Chondrocyte (in vitro differentiated cells): ENCODE results near the gene NOCT. TPM values are rescaled to one million over a fixed set of nuclear protein-coding genes. Genes with fewer than 3 reads are reported as not detected.

Experiments
- DNase-seq: peaks from one replicate; pipeline ENCODE4 v3.0.0; 2021; ENCODE audit warnings: mixed read lengths, low spot score
- H3K27ac Mint-ChIP-seq: one replicate; pipeline ENCODE4 v1.8.0; 2021; ENCODE audit warnings: mild to moderate bottlenecking, moderate library complexity, mixed read lengths; ENCODE audit not compliant: unreplicated experiment
- H3K27me3 Mint-ChIP-seq: 2 replicates; pipeline ENCODE4 v1.8.0; 2021; ENCODE audit warnings: low read depth, mixed read lengths
- H3K36me3 Mint-ChIP-seq: 2 replicates; pipeline ENCODE4 v1.8.0; 2021; ENCODE audit warnings: low read depth, mixed read lengths
- H3K4me1 Mint-ChIP-seq: 2 replicates; pipeline ENCODE4 v1.8.0; 2021; ENCODE audit warnings: low read depth, mild to moderate bottlenecking, mixed read lengths
- H3K4me3 Mint-ChIP-seq: one replicate; pipeline ENCODE4 v1.8.0; 2021; ENCODE audit warnings: mild to moderate bottlenecking, moderate library complexity, mixed read lengths; ENCODE audit not compliant: unreplicated experiment
- H3K9me3 Mint-ChIP-seq: 2 replicates; pipeline ENCODE4 v1.8.0; 2021; ENCODE audit warnings: low read depth, mixed read lengths
- CTCF ChIP-seq: fragments of 200-600 bp; sonication (generic); IDR thresholded peaks from 2 replicates; pipeline ENCODE4 v1.5.0; 2021; ENCODE audit warnings: antibody characterized with exemption, mild to moderate bottlenecking, moderate library complexity
- total RNA-seq: library from RNA; stranded (reverse); gene quantifications from 3 replicates; pipeline ENCODE4 v1.2.1, GENCODE V29; 2021

NOCT gene
- total RNA-seq, 1 donor from 2014 or later: 31.6 TPM

- H3K4me1 Mint-ChIP-seq: peaks cover 11% of the 10 kb centered on the region
- H3K9me3 Mint-ChIP-seq: no peaks in the 10 kb centered on the region
- no peak for TF ChIP-seq CTCF
- no peak overlapping the region for H3K4me3 Mint-ChIP-seq
- no peak overlapping the region for H3K27ac Mint-ChIP-seq
- H3K27me3 Mint-ChIP-seq: no peaks in the 10 kb centered on the region
- peaks cover 7% of the 10 kb centered on the region for H3K36me3 Mint-ChIP-seq
- DNase-seq: no peak
Measured at GRCh38 chr4:139076016-139076744, 60.6 kb downstream of the NOCT start.

- DNase-seq: no peak
- no peaks in the 10 kb centered on the region for H3K27me3 Mint-ChIP-seq
- no peak overlapping the region for H3K4me3 Mint-ChIP-seq
- H3K27ac Mint-ChIP-seq: no peak overlapping the region
- no peaks in the 10 kb centered on the region for H3K9me3 Mint-ChIP-seq
- peaks cover 27% of the 10 kb centered on the region for H3K4me1 Mint-ChIP-seq
- TF ChIP-seq CTCF: no peak
- H3K36me3 Mint-ChIP-seq: no peaks in the 10 kb centered on the region
Measured at GRCh38 chr4:139077567-139078355, 62.2 kb downstream of the NOCT start.

- no peaks in the 10 kb centered on the region for H3K27me3 Mint-ChIP-seq
- TF ChIP-seq CTCF: no peak
- no peak for DNase-seq
- peaks cover 28% of the 10 kb centered on the region for H3K4me1 Mint-ChIP-seq
- H3K4me3 Mint-ChIP-seq: no peak overlapping the region
- H3K9me3 Mint-ChIP-seq: no peaks in the 10 kb centered on the region
- no peak overlapping the region for H3K27ac Mint-ChIP-seq
- H3K36me3 Mint-ChIP-seq: peaks cover 1% of the 10 kb centered on the region
Measured at GRCh38 chr4:139078926-139079325, 63.3 kb downstream of the NOCT start.

- peaks cover 1% of the 10 kb centered on the region for H3K36me3 Mint-ChIP-seq
- no peaks in the 10 kb centered on the region for H3K9me3 Mint-ChIP-seq
- peaks cover 38% of the 10 kb centered on the region for H3K4me1 Mint-ChIP-seq
- H3K27ac Mint-ChIP-seq: peak overlapping the region; percentile 99
- H3K4me3 Mint-ChIP-seq: peak overlapping the region; percentile 99
- DNase-seq: peak; percentile 93
- TF ChIP-seq CTCF: no peak
- H3K27me3 Mint-ChIP-seq: no peaks in the 10 kb centered on the region
Measured at GRCh38 chr4:139082750-139083606, 67.4 kb downstream of the NOCT start.

GRCh38 chr4:139083607-139083955 lies 68.0 kb downstream of the NOCT start:
- Mint-ChIP-seq H3K4me3 (peak overlapping the region; percentile 99), H3K27ac (peak overlapping the region; percentile 99), H3K36me3 (peaks cover 1% of the 10 kb centered on the region), H3K4me1 (peaks cover 36% of the 10 kb centered on the region), H3K9me3 (no peaks in the 10 kb centered on the region), H3K27me3 (no peaks in the 10 kb centered on the region)
- no peak for TF ChIP-seq CTCF
- DNase-seq: peak; percentile 90
